GM18508 (cell line): ENCODE data around the gene PLCB1.
"Not testable (repeated sequence)": the region's sequence is repeated elsewhere in the genome, so short reads cannot be mapped to it uniquely, and the experiment has no call there.

Experiments used
- ATAC-seq: cut with Tn5 transposase; IDR thresholded peaks from one replicate; pipeline ENCODE4 v1.9.1; 2021; ENCODE audit warnings: moderate number of reproducible peaks; ENCODE audit not compliant: insufficient read depth, unreplicated experiment

Gene PLCB1

DNA sequence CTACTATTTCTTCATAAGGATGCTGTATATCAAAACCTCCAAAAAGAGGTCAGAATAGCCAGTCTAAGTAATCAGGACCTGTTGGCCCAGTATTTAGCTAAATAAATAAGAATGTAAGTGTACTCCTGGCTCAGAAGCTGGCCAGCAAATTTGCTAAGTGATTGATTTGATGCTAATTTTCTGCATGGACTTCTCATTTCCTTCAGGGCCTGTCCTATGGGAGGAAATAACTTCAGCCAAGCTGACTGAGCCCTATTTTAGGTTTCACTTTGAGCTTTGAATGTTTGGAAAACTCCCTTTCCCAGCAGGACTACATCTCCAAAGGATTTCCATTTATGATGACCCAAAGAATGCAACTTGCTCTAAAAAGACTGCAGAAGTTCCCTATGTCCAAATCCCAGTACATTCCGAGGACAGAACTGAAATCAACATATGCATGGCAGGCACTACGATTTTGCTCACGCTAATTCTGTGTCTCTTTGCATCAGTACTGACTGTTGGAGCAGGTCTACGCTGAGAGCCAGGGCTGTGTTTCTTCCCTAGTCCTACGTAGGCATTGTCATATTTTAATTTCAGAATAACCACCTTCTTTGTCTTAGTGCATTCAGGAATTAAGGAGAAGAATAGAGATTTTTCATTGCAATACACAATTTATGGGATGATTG lies 495.4 kb downstream of the PLCB1 start:
- no peak for ATAC-seq

DNA sequence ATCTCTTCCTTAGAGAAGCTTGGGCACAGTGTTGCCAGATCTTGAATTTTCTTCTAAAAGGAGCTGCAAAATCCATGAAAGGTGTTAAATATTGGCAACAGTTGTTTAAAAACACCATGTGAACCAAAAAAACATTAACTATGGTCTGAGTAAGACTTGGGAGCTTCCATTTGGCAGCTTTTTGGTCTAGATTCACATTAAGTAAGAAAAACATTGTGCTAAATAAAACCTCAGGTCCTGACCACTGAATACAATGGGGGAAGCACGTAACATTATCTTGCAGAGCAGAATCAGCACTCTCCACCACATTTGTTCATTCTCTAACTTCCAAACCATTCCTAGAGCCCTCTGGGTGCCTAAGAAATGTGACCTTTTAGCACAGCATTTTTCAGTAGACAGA lies 499.2 kb downstream of the PLCB1 start:
- no peak for ATAC-seq

- ATAC-seq = no peak
These were observed 501.3 kb downstream of the PLCB1 start for GRCh38 chr20:8633366-8633765.

- no peak for ATAC-seq
These were observed 503.0 kb downstream of the PLCB1 start for GRCh38 chr20:8635048-8635572.

DNA sequence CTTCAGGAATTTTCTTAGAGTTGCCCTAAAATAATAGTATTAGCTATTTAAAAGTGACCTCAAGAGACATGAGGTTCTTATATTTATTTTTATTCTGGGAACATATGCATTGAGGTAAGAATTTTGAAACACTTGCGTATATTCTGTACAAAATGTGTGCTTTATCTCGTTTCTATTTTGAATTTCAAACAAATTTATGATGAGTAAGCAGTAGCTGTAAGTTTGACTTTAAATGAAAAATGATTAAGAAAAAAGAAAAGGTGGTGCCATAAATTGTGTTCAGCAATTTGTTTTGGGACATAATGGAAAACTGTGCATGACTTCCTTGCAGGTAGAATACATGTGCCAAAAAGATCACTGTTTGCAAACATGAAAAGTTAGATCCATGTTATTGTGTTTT lies 503.8 kb downstream of the PLCB1 start:
- no peak for ATAC-seq

DNA sequence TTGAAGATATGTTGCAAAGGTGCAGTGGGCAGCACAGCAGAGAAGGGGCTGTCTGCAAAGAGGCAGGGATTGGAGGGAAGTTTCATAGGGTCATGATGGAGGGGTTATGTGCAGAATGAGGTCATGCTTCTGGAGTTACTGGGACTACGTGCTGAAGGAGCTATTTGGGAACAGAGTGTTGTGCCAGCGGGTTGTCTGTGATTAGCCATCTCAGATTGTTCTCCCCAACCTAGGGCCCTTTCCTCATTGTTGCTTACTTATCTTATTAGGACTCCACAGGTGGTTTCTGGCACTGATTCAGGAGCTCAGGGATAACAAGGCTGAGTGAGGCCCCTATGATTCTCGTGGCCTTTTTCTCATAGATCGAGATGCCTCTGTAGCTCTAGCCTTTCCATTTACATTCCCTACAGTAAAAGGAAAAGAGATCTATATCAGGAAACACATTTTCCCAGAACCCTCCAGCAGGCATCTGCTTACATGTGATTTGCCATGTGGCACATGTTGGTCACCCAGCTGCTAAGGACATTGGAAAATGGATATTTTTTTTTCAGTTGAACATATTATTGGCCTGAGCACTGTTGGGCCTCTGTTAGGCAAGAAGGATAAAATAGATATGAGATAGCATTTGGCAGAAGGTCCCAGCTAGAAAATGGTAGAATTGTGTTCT lies 507.2 kb downstream of the PLCB1 start:
- ATAC-seq = no peak

GRCh38 chr20:8640461-8640860 lies 508.4 kb downstream of the PLCB1 start:
- ATAC-seq = no peak

DNA sequence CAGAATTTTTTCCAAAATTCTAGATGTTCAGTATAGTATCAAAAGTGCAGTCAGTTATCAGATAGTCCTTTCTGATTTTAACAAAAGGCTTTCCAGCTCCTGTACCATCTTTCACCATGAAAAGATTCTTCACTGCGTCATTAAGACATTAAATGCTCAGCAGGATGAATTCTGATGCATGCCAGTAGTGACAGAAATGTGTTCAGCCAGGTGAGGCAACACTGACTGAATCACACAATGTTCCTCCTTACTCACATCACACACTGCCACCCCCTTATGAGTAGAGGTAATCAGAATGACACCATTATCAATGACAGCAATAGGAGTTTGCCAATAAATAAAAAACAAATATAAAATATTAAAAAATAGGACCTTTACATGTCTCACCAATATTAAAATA lies 510.2 kb downstream of the PLCB1 start:
- no peak for ATAC-seq

- not testable (repeated sequence) for ATAC-seq
These were observed 512.4 kb downstream of the PLCB1 start for GRCh38 chr20:8644468-8644867.

DNA sequence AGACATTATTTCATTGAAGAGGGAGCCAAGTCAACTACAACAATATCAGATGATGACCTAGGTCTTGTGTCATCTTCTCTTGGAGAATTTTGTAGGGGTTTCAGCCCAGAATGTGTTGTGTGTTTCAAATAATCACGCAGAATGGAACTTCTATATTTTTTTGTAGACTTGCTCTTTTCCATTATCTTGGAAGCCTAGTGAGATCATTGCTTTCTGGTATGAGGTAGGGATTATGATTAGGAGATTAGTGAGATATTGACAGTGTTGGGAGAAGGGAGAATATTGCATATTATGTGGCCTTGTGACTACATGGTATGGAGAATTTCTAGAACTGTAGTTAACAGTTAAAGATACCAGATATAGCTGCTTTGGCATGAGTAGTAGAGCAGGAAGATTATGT lies 513.3 kb downstream of the PLCB1 start:
- no peak for ATAC-seq

DNA sequence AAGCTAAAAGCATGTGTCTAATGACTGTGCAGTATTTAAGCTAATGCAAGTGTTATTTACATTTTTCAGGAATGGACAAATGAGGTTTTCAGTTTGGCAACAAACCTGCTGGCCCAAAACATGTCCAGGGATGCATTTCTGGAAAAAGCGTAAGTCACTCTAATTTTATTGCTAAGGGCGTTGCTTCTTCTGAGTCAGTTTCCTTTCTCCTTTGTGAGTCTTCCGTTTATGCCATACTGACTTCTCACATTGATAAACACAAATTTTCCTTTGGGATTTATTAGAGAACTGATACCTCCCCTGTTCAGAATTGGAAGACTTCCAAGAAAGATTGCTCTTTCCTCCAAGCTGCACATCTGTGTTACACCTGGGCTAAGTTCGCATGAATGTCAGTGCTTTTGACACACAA lies 514.0 kb downstream of the PLCB1 start:
- no peak for ATAC-seq

- ATAC-seq = no peak
These were observed 514.6 kb downstream of the PLCB1 start for GRCh38 chr20:8646716-8647115.

DNA sequence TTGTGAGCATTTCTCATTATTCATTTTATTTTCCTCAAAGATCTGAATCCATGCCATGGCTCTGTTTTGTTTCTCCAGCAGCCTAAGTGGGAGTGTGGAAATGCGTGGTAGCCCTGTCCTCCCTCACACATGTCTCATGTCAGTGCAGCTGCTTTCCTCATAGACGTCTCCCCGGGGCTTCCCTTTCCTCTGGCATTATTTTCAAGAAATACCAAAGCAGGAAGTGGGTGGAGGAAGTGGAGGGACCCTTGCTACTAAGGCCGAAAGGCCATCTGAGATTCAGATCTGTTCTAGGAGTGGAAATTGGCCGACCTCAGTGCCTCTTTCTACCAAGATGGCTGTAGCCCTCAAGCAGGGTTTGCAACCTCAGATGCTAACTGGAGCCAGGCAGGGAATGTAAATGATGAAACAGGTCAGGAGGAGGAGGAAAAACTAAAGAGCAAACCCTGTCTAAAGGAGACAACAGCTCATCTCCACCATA lies 515.9 kb downstream of the PLCB1 start:
- ATAC-seq = no peak

DNA sequence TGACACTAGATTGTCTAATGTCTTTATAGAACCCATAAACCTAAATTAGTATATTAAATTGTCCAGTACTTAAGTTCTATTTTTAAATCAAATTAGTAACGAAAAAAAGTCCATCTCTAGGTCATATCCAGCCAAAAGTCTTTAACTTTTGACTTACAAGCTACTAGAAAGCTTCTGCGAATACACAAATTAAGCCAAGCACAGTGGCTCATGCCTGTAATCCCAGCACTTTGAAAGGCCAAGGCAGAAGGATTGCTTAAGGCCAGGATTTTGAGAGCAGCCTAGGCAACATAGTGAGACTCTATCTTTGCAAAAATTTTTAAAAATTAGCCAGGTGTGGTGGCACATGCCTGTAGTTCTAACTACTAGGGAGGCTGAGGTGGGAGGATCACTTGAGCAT lies 516.4 kb downstream of the PLCB1 start:
- ATAC-seq = no peak

DNA sequence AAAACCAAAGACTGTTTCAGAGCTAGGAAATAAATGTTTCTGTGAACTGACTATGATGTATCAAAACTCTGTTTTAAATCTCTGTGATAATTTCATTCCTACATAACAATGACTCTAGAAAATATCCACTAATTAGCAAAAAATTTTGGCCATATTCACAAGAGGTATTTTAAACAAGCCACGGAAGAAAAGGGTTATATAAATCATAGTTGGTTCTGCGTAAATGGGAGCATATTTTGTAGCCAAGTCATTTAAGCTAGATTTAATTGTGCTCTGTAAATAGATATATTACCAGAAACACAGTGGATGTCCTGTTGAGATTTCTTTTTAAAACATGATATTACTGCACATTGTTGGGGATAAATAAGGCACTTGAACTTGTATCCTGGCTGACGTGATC lies 520.3 kb downstream of the PLCB1 start:
- ATAC-seq = no peak

GRCh38 chr20:8654486-8654885 lies 522.4 kb downstream of the PLCB1 start:
- no peak for ATAC-seq

DNA sequence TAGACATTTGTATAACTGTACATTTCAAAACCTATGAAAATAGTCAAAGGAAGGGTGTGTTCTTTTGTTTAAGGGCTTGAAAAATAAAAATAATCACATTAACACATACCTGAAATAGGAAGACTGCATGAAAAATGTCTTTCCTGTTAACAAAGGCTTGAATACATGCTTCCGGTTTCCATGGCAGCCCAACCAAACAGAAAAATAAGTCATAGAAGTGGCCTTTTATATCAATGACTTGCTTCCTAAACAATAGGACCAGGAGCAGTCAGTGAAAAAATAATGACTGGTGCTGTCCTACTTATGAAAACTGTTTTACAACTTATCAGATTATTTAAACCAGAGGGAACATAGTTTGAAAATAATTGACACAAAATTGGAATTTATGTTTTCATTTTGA lies 524.3 kb downstream of the PLCB1 start:
- no peak for ATAC-seq

DNA sequence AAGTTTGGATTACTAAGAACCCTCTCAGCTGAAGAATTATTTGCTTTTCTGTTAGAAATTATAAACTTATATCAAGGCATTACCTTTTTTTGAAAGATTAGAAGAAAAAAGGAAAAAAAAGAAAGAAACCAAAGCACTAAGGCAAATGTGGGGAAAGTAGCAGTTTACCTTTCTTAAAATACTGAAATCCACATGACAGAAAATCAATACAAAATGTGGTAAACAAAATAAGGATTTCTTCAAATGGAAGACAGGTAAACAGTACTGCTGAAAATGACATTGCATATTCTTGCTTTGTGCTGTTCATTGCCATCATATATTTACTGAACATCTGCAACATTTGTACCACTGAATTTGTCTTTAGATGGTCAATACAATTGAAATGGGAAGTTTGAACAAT lies 525.6 kb downstream of the PLCB1 start:
- no peak for ATAC-seq

- no peak for ATAC-seq
These were observed 526.0 kb downstream of the PLCB1 start for GRCh38 chr20:8658103-8658502.

DNA sequence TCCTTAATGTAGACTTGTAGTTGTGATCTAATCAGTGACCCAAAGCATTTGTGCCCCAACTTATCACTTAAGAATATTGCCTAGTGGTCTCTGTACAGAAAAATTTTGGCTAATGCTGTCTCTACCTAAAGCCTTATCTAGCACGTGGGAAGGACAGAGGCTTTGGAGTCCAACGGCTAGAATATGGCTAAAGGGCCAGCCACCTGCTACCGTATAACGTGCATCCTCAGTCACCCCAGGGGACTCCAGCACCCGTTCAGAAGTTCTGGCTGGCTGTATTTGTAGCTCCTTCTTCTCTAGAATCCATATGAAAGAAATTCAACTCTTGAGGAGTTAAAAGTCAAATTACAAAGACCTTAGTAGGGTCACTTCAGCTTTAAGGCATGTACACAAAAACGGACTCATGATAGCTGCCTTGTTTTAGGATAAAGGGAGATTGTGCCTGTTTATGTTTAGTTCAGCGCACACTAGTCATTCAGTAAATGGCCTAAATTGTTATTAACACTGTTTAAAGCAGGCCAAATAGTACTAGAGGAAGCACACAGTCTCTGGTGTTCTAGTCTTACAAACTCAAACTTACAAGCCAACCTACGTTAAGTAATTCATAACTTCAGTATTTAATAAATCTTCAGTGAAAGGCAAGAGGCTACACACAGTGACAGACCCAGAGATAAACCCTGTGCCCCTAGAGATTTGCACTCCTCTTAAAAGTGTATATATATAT lies 529.3 kb downstream of the PLCB1 start:
- ATAC-seq = no peak

GRCh38 chr20:8662433-8662954 lies 530.4 kb downstream of the PLCB1 start:
- ATAC-seq = no peak
